Hypothalamus (tissue), 51 donors: Measurements from ENCODE around the gene PRXL2C.
"Not testable (repeated sequence)": the region's sequence is repeated elsewhere in the genome, so short reads cannot be mapped to it uniquely, and the experiment has no call there.

Experiments used
- DNase-seq, 51 donors: peaks; one replicate each; lab custom pipeline; 2025; lab: John Stamatoyannopoulos, UW

The PRXL2C gene

DNA sequence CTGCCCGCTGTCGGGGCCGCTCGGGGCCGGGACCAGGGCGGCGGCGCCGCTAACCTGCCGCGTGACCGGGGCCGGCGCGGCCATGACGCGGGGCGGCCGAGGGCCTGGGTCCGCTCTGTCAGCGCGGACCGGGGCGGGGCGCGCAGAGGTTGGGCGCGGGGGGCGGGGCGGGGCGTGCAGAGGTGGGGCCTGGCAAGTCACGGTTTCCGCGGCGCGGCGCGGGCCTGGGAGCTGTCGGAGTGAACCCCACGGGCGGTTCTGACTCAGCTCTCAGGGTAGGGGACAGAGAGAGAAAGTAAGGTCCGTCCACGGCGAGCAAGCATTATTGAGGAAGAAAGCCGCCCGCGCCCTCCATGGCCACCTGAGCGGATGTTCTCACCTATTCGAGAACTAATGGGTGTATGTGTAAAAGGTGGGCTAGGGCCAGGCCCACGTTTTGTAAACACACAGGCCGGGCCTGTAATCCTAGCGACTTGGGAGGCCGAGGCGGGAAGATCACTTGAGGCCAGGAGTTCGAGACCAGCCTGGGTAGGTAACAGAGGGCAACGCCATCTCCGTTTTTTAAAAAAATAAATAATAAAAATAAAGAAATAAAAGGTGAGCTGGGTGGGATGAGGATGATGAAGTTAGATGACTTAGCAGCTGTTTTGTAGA lies at the start of gene PRXL2C:
TSS of gene PRXL2C (minus strand) at position 120 of the 654 bp plus-strand sequence. CDS start at position 84, 36 bp downstream.
- peak in 49 of 51 donors; percentile 23 to 83 (median 67) for DNase-seq

DNA sequence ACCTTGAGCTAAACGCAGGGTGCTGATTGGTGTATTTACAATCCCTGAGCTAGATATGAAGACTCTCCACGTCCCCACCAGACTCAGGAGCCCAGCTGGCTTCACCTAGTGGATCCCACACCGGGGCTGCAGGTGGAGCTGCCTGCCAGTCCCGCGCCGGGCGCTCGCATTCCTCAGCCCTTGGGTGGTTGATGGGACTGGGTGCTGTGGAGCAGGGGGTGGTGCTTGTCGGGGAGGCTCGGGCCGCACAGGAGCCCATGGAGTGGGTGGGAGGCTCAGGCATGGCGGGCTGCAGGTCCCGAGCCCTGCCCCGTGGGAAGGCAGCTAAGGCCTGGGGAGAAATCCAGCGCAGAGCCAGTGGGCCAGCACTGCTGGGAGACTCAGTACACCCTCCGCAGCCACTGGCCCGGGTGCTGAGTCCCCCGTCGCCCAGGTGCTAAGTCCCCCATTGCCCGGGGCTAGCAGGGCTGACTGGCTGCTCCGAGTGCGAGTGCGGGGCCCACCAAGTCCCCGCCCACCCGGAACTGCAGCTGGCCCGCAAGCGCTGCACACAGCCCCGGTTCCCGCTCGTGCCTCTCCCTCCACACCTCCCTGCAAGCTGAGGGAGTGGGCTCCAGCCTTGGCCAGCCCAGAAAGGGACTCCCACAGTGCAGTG lies 45.7 kb upstream of the PRXL2C start:
- not testable (repeated sequence) for DNase-seq

GRCh38 chr9:96691326-96691725 lies 36.2 kb upstream of the PRXL2C start:
- DNase-seq, result no peak

DNA sequence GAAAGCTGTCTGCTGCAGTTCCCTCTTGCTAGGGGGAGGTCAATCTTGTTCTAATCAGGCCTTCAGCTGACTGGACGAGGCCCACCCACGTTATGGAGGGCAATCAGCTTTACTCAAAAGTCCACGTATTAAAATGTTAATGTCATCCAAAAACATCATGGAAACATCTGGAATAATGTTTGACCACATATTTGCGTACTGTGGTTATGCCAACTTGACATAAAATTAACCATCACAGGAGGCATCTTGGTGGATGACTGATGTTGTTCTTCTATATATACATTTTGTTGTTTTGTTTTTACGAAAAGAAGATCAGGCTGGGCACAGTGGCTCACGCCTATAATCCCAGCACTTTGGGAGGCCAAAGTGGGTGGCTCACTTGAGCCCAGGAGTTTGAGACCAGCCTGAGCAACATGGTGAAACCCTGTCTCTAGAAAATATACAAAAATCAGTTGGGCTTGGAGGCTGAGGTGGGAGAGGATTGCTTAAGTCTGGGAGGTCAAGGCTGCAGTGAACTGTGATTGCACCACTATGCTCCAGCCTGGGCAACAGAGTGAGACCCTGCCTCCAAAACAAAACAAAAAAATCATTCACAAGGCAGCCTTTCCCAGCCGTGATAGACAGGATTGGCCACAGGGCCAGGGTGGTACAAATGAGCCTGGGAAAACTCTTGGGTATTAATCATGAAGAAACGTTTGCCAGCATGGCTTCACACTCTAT lies 33.8 kb upstream of the PRXL2C start:
- DNase-seq, result no peak

DNA sequence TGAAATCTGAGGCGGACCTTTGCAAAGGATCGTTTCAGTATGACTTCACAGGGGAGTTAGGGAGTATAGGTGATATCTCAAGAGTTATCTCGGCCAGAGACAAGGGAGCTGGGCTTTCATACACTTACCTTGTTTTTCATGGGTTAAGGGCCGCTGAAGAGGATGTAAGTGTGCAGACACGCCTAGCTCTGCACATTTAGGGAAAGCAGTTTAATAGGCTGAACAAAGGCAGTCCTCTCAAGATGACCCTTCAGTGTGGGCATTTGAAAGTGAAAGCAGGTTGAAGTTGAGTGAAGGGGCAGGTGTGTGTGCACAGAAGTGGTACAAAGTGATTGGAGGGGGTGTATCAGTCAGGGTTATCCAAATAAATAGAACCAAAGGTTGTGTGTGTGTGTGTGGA lies 33.1 kb upstream of the PRXL2C start:
- no peak for DNase-seq

DNA sequence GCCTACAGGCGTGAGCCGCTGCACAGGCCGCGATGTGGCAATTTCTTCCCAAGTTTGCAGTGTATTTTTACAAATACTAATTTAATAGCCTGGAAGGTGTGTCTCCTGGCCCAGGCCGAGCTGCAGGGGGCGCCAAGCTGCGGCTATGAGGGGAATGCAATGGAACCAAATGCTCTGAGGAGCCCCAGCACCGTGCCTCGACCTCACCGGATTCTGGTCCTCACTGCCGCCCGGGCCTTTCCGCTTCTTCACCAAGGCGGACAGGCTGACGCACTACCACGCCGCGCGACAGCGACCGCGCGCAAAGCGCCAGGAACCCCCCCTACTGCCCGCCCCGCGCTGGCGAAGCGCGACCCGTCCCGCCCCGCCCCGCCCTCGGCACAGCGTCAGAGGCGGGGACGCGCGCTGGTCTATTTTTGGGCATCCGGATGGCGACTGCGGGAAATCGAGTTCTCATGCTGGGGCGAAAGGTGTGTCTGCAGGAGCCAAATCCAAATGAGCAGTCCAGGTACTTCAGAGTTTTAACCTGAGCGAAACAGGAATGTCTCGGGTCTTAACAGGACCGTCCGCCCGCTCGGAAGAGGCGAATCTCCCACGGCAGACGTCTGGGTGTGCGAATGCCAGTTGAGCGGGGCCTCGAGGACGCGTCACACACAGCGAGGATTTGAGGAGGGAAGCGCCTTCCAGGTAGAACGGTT lies 31.7 kb upstream of the PRXL2C start:
- peak in 50 of 51 donors; percentile 7 to 85 (median 64) for DNase-seq

DNA sequence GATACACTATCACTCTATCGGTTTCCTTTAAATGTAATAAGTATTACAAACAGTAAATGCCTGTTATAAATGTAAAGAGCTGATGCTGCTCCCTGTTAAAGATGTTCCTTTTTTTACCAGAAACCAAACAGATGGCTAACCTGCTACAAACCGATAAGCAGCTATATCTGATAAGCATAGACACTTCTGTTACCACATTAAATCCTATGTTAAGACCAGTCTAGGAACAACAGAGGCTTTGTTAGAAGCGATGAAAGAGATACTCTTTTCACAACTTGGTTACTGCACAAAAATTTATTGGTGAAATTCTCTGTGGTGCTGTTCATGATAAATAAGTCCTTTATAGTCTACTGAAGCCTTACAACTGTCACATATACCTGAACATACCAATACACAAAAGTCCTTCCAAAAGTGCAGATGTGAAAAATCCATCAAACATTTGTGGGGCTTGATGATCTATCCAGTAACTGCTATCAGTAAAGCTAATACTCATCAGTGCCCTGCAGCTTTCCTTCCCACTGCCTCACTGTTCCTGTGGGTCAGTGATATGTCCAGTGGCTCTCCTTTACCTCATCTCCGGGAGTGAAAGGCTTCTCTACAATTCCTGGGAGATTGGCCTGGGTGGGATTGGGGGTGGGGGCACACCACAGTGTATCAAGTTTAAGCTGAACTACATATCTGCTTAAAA lies 25.8 kb upstream of the PRXL2C start:
- DNase-seq, result no peak

DNA sequence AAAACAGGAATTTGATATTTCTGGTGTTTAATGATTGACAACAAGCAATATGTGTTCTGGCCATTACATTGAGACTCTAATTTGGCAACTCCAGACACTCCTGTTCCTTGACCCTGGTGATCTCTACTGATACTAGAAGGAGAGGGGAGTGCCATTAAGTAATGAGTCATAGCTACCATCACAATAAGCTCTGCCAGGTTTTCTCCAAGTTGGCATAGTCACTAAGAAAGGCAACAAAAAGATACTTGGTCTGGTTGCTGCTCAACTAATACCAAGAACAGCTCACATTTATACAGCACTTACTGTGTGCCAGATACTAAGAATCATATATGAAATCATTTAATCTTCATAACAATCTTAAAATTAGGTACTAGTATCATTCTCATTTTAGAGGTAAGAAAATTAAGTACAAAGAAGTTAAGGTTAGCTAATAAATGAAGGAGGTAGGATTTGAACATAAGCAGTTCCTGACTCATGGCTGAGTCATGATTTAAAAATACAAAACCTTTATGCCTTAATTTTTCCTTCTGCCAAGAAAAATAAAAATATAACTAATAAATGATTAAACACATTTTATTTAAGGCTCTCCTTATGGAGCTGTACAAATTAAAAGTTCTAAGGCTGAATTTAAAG lies 19.9 kb upstream of the PRXL2C start:
- DNase-seq, result no peak

GRCh38 chr9:96673786-96674185 lies 18.7 kb upstream of the PRXL2C start:
- not testable (repeated sequence) for DNase-seq

GRCh38 chr9:96668868-96669534 lies 13.9 kb upstream of the PRXL2C start:
- no peak for DNase-seq

DNA sequence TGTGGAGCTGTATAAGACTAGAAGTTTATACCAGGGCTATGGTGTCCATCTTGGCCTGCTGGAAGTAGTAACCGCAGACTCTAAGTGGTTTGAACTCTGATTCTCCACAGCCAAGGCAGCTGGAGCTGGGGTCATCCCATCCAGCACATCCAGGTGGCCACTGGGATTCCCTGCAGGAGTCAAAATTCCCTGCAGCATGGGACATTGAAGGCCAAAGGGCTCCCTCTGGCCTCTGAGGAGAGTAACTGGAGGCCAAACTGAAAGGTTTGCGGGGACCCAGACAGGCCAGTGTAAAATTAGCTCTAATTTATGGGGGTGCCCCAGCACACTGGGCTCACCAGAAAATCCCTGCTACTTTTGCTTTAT lies 12.2 kb upstream of the PRXL2C start:
- no peak for DNase-seq

GRCh38 chr9:96666653-96667362 lies 11.7 kb upstream of the PRXL2C start:
- DNase-seq, result peak in 4 of 51 donors; percentile 4 to 58 (median 9)

- no peak for DNase-seq
Observed at GRCh38 chr9:96665789-96666188, 10.7 kb upstream of the PRXL2C start.

DNA sequence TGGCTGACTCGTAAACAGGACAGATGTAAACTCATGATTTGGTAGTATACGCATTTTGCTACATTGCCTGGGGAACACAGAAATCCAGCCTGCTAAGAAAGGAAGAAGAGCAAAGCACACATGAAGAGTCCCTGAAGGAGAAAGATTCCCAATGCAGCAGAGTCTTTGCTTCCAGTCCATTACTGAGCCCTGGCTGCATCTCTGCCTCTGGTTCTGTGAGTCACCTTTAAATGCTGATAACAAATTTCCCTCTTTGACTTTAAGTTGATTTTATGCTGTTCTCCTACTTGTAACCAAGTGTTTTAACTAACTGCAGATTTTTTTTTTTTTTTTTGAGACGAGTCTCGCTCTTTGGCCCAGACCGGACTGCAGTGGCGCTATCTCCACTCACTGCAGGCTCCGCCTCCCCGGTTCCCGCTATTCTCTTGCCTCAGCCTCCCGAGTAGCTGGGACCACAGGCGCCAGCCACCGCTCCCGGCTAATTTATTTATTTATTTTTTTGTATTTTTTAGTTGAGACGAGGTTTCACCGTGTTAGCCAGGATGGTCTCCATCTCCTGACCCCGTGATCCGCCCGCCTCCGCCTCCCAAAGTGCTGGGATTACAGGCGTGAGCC lies 8.5 kb upstream of the PRXL2C start:
- no peak for DNase-seq

DNA sequence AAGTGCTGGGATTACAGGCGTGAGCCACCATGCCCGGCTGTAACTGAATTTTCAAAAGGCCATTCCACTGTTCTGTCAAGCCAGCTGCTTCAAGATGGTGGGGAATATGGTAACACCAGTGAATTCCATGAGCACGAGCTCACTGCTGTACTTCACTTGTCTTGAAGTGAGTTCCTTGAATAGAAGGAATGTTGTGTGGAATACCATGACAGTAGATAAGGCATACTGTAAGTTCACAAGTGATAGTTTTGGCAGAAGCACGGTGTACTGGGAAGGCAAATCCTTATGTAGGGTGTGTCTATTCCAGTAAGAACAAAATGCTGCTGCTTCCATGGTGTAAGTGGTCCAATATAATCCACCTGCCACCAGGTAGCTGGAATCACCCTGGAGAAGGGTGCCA lies 6.6 kb upstream of the PRXL2C start:
- no peak for DNase-seq

DNA sequence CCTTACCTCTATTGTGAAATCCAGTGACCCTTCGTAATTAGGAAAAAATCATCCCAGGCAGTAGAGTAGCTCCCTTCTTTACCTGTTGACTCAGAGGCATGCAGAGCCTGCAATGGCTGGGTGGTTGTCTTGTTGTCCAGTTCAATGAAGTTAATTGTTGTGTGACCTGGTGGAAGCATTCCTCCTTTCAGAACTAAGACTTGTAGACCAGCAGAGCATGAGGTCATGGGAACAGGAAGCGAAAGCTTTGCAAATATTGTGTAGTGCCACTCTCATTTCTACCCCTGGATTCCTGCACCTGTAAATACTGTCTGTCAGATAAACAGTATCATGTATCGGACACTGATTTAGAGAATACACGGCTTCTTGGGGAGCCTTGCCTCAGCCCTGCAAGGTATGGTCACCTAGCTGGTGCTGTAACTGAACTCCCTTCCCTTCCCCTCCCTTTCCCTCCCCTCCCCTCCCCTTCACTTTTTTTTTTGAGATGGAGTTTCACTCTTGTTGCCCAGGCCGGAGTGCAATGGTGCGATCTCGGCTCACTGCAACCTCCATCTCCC lies 5.7 kb upstream of the PRXL2C start:
- DNase-seq, result no peak

GRCh38 chr9:96654450-96655197 lies 493 bp downstream of the PRXL2C start:
- DNase-seq, result peak in 50 of 51 donors; percentile 12 to 87 (median 68)
